GM10248 (cell line): ENCODE data around the gene PANK1.

Experiments
- CTCF ChIA-PET: fragments of 300-600 bp; sonication (Branson Sonifier 250); formaldehyde crosslinking; extraction: SDS; loops from one replicate; lab custom pipeline; 2021; ENCODE audit warnings: antibody characterized with exemption; lab: Yijun Ruan, JAX
- POLR2A ChIA-PET: fragments of 350-650 bp; sonication (Branson Sonifier 250); formaldehyde crosslinking; extraction: SDS; loops from one replicate; lab custom pipeline; 2020; ENCODE audit warnings: antibody characterized with exemption; lab: Yijun Ruan, JAX
- DNase-seq: peaks from one replicate; pipeline ENCODE4 v3.0.0; 2012; ENCODE audit errors: extremely low spot score
- CTCF ChIP-seq: IDR thresholded peaks from 2 replicates; pipeline ENCODE4 v1.5.1; 2012; ENCODE audit warnings: mild to moderate bottlenecking, low read depth; ENCODE audit errors: extremely low read depth, missing control alignments, control extremely low read depth

PANK1 gene

GRCh38 chr10:89609833-89610346 lies 35.2 kb downstream of the PANK1 start:
- TF ChIP-seq CTCF: peak; percentile 29
- peak; percentile 55 for DNase-seq
- ChIA-PET POLR2A (interaction anchor here (0.9 kb wide), 1 partner anchor 34 kb away, joined by 3 read pairs; no protein-coding TSS in a partner anchor), CTCF (interaction anchor here (0.8 to 2.2 kb wide), 9 partner anchors 9 to 1178 kb away, joined by 3 to 7 read pairs (median 4); no protein-coding TSS in a partner anchor)

DNA sequence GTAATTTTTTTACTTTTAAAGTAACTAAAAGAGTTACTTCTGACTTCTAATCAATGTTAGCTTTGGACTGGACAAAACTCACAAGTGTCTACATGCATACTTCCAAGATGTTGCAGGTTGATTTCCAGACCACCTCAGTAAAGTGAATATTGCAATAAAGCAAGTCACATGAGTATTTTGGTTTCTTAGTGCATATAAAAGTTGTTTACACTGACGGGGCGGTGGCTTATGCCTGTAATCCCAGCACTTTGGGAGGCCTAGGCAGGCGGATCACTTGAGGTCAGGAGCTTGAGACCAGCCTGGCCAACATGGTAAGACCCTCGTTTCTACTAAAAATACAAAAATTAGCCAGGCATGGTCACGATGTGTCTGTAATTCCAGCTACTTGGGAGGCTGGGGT lies 40.8 kb downstream of the PANK1 start:
- no peak for DNase-seq
- no peak for TF ChIP-seq CTCF
- ChIA-PET CTCF (interaction anchor here (1.6 kb wide), 1 partner anchor 11 kb away, joined by 5 read pairs; no protein-coding TSS in a partner anchor), POLR2A (no interaction called here)

DNA sequence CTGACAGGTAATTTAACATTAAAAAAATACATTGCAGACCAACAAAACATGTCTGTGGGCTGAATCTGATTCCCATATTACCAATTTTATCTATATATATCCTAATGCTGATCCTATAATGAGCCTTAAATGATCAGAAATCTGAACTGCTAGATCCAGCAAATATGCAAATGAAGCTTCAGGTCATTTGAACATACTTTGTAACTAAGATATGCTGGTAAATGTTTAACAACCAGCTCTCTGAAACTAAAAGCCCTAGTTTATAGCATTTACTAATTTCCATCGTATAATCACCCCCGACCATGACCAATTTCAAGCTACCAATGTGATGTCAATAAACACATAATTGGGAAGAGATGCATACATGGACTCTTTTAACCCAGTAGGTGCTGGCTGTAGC lies 42.1 kb downstream of the PANK1 start:
- no peak for TF ChIP-seq CTCF
- DNase-seq: no peak
- POLR2A ChIA-PET: no interaction called here
- CTCF ChIA-PET: interaction anchor here (1.0 to 1.6 kb wide), 4 partner anchors 13 to 26 kb away, joined by 3 to 5 read pairs (median 3); no protein-coding TSS in a partner anchor

GRCh38 chr10:89601728-89602361 lies 43.2 kb downstream of the PANK1 start:
- POLR2A ChIA-PET: interaction anchor here (0.7 kb wide), 1 partner anchor 100 kb away, joined by 3 read pairs; the partner anchor contains the start of gene KIF20B
- TF ChIP-seq CTCF: no peak
- CTCF ChIA-PET: interaction anchor here (1.4 kb wide), 1 partner anchor 20 kb away, joined by 3 read pairs; no protein-coding TSS in a partner anchor
- DNase-seq: no peak

- ChIA-PET POLR2A (no interaction called here), CTCF (no interaction called here)
- DNase-seq: no peak
- no peak for TF ChIP-seq CTCF
Measured at GRCh38 chr10:89600041-89600440, 45.0 kb downstream of the PANK1 start.

- CTCF ChIA-PET: interaction anchor here (1.4 to 2.0 kb wide), 3 partner anchors 8 to 147 kb away, joined by 3 to 5 read pairs (median 5); no protein-coding TSS in a partner anchor
Measured at GRCh38 chr10:89593043-89593442, 52.0 kb downstream of the PANK1 start.

More at GRCh38 chr10:89593043-89593442, 52.0 kb downstream of the PANK1 start:
- DNase-seq: no peak
- POLR2A ChIA-PET: no interaction called here
- no peak for TF ChIP-seq CTCF
